ENCODE measurements around the gene PRKCZ. TPM values are rescaled to one million over a fixed set of nuclear protein-coding genes. Genes with fewer than 3 reads are reported as not detected.

The PRKCZ gene
- total and polyA plus RNA-seq, 2 of the 4 experiments (the other 2 are of a cell fraction) = 2.0 to 3.5 TPM

- Histone ChIP-seq H3K23ac (ENCODE audit: low read depth, low read length) (no peak overlapping the region), H3K4me3 (ENCODE audit: insufficient read depth, low read depth, low read length) (no peak overlapping the region), H3K14ac (replicated peaks; ENCODE audit: low read depth, low read length) (no peak overlapping the region), H4K20me1 (ENCODE audit: insufficient read depth, low read length) (no peaks in the 10 kb centered on the region), H3K4ac (ENCODE audit: low read depth, low read length) (no peak overlapping the region), H3K27ac (ENCODE audit: insufficient read depth, low read length) (no peak overlapping the region), H3K9ac (ENCODE audit: low read depth, low read length) (no peak overlapping the region), H3K4me2 (ENCODE audit: low read depth, low read length) (no peak overlapping the region), H3K79me1 (ENCODE audit: low read depth in 1 of 2, low read length in 2 of 2) (no peaks in the 10 kb centered on the region), H2BK5ac (ENCODE audit: low read depth, low read length, poor library complexity, severe bottlenecking) (no peak overlapping the region), H2AFZ (replicated peaks; ENCODE audit: low read length, poor library complexity) (no peak overlapping the region), H2BK120ac (ENCODE audit: low read depth, low read length) (no peak overlapping the region), H3K36me3 (ENCODE audit: control insufficient read depth, insufficient read depth, low read length) (peaks cover 9% of the 10 kb centered on the region; the same call in 1 of the 2 replicates), H2BK20ac (ENCODE audit: low read depth, low read length) (no peak overlapping the region), H3K56ac (ENCODE audit: extremely low read depth, insufficient read depth, low read length) (no peak overlapping the region), H2BK15ac (ENCODE audit: low read depth, low read length) (no peak overlapping the region), H3K9me3 (ENCODE audit: control insufficient read depth, insufficient read depth, low read length) (no peaks in the 10 kb centered on the region), H4K8ac (ENCODE audit: low read depth in 2 of 2, low read length in 2 of 2) (no peak overlapping the region), H2AK9ac (replicated peaks; ENCODE audit: low read depth, low read length, poor library complexity) (no peak overlapping the region), H3K4me1 (ENCODE audit: control insufficient read depth, insufficient read depth, low read length) (no peaks in the 10 kb centered on the region), H3K9me1 (ENCODE audit: insufficient read depth, low read length) (no peaks in the 10 kb centered on the region), H3K27me3 (ENCODE audit: control insufficient read depth, insufficient read depth, low read length) (no peaks in the 10 kb centered on the region), H3K18ac (ENCODE audit: low read depth, low read length) (no peak overlapping the region), H2AK5ac (ENCODE audit: low read depth, low read length) (no peak overlapping the region), H4K5ac (ENCODE audit: low read depth, low read length) (no peak overlapping the region), H4K91ac (ENCODE audit: insufficient read depth, low read depth, low read length) (no peak overlapping the region)
- TF ChIP-seq MXI1 (IDR thresholded peaks at IDR 0.05; ENCODE audit: borderline replicate concordance, low read depth, low read length) (no peak), RAD21 (IDR thresholded peaks at IDR 0.05; ENCODE audit: low read length) (no peak), RCOR1 (IDR thresholded peaks at IDR 0.05; ENCODE audit: insufficient replicate concordance, low read length) (no peak), MAZ (IDR thresholded peaks at IDR 0.05; ENCODE audit: borderline replicate concordance, low read depth, low read length) (no peak), POLR2A (IDR thresholded peaks at IDR 0.05; ENCODE audit: low read depth, low read length) (no peak), MAFK (IDR thresholded peaks at IDR 0.05; ENCODE audit: low read depth, low read length) (no peak), NFE2L2 (IDR thresholded peaks at IDR 0.05; ENCODE audit: low read depth, low read length) (no peak), FOS (IDR thresholded peaks at IDR 0.05; ENCODE audit: low read depth, low read length) (no peak), SMC3 (IDR thresholded peaks at IDR 0.05; ENCODE audit: low read depth, low read length) (no peak), CEBPB (IDR thresholded peaks at IDR 0.05; ENCODE audit: low read depth, low read length) (no peak), RFX5 (IDR thresholded peaks at IDR 0.05; ENCODE audit: low read depth, low read length) (no peak), BHLHE40 (IDR thresholded peaks at IDR 0.05; ENCODE audit: low read depth, low read length) (no peak), CHD1 (IDR thresholded peaks at IDR 0.05; ENCODE audit: low read depth, low read length) (no peak)
- TF ChIP-seq, protein P1, sequence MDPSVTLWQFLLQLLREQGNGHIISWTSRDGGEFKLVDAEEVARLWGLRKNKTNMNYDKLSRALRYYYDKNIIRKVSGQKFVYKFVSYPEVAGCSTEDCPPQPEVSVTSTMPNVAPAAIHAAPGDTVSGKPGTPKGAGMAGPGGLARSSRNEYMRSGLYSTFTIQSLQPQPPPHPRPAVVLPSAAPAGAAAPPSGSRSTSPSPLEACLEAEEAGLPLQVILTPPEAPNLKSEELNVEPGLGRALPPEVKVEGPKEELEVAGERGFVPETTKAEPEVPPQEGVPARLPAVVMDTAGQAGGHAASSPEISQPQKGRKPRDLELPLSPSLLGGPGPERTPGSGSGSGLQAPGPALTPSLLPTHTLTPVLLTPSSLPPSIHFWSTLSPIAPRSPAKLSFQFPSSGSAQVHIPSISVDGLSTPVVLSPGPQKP (IDR thresholded peaks at IDR 0.05; ENCODE audit: borderline replicate concordance, low read depth, low read length) = no peak
- TF ChIP-seq, protein P2, sequence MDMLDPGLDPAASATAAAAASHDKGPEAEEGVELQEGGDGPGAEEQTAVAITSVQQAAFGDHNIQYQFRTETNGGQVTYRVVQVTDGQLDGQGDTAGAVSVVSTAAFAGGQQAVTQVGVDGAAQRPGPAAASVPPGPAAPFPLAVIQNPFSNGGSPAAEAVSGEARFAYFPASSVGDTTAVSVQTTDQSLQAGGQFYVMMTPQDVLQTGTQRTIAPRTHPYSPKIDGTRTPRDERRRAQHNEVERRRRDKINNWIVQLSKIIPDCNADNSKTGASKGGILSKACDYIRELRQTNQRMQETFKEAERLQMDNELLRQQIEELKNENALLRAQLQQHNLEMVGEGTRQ (IDR thresholded peaks at IDR 0.05; ENCODE audit: low read depth, low read length) = no peak
- TF ChIP-seq, protein P3, sequence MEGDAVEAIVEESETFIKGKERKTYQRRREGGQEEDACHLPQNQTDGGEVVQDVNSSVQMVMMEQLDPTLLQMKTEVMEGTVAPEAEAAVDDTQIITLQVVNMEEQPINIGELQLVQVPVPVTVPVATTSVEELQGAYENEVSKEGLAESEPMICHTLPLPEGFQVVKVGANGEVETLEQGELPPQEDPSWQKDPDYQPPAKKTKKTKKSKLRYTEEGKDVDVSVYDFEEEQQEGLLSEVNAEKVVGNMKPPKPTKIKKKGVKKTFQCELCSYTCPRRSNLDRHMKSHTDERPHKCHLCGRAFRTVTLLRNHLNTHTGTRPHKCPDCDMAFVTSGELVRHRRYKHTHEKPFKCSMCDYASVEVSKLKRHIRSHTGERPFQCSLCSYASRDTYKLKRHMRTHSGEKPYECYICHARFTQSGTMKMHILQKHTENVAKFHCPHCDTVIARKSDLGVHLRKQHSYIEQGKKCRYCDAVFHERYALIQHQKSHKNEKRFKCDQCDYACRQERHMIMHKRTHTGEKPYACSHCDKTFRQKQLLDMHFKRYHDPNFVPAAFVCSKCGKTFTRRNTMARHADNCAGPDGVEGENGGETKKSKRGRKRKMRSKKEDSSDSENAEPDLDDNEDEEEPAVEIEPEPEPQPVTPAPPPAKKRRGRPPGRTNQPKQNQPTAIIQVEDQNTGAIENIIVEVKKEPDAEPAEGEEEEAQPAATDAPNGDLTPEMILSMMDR (conservative IDR thresholded peaks at IDR 0.05; ENCODE audit: low read depth, low read length) = no peak
- POLR2A ChIA-PET (ENCODE audit: unreplicated experiment) = no interaction called here
- in situ Hi-C loops (cut with MboI; ENCODE audit: low sequenced_read_pairs) (loop anchor here (25.0 kb wide), 1 partner anchor 356 kb away; the partner anchor contains the start of genes HES5 and PANK4), intact Hi-C loops (cut with micrococcal nuclease) (no loop called here), dilution Hi-C loops (cut with HindIII; ENCODE audit: low sequenced_read_pairs, unreplicated experiment) (no loop called here)
- DNase-seq = no peak
- CTCF ChIA-PET = no interaction called here
- ATAC-seq (ENCODE audit: low read depth) = no peak
- 90% methylated on average over 13 of the region's 14 CpGs; no CpG with 5 or more reads in 1 of the 2 experiments for WGBS, 2 experiments (ENCODE audit: extremely low coverage in 2 of 2, insufficient read length in 1 of 2)
- BruUV-seq (replicated peaks) = no TSS peak
Observed at GRCh38 chr1:2181271-2181670, 131.1 kb downstream of the PRKCZ start.
